Fibroblast of skin of left quadriceps (primary cell): Measurements from ENCODE around the gene CDON.

Source experiments
- DNase-seq, 2 experiments: peaks; one replicate each; pipeline ENCODE4 v3.0.0-alpha.2; 2013; ENCODE audit warnings: low read depth in 2 of 2

CDON gene

DNA sequence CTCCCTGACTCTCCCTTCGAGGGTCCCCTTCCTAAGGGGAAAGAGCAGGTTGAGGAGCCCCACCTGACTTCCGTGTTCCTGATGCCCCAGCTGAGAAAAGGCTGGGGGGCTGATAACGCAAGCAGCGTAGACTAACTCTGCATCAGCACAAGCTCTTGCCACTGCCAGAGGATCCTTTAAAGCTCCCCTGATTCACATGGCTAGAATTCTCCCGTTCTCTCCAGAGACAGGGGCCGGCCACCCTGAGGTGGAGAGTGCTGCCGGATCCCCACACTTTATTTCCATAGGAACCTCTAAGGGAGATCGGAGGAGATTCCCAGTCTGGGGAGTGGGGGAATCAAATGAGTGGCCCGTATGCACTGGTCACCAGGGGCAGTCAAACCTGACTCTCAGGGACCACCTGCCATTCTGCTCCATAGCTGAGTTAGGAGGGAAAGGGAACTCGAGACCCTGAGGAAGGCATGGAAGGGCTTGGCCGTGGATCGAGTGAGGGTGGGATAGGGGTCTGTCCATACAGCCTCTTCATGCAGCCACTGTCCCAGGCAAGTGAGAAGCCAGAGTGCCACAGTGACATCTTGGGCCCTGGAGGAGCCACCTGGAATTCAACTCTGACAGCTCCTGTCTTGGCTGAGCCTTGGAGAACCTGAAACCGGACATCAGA lies 118.2 kb downstream of the CDON start:
- DNase-seq: no peak

DNA sequence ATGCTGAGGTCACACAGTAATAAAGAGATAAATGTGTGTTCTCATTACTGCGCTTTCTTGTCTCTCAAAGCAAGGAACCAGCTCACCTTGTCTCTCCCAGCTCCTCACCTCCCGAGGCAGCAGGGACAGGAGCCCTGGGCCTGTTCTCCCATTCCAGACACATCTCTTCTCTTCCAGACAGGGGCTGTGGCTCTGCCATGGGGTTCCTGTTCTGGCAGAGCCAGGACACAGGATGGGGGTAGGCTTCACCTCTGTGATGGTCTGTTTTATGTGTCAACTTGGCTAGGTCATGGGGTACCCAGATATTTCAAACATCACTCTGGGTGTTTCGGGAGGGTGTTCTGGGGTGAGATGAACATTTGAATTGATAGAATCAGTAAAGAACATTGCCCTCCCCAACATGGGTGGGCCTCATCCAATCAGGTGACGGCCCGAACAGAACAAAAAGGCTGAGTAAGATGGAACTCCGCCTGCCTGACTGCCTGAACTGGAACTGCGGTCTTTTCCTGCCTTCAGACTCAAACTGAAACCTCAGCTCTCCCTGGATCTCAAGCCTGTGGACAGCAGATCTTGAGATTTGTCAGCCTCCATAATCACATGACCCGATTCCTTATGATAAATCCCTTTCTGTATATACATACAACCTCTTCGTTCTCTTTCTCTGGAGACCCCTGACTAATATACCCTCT lies 118.9 kb downstream of the CDON start:
- no peak for DNase-seq

DNA sequence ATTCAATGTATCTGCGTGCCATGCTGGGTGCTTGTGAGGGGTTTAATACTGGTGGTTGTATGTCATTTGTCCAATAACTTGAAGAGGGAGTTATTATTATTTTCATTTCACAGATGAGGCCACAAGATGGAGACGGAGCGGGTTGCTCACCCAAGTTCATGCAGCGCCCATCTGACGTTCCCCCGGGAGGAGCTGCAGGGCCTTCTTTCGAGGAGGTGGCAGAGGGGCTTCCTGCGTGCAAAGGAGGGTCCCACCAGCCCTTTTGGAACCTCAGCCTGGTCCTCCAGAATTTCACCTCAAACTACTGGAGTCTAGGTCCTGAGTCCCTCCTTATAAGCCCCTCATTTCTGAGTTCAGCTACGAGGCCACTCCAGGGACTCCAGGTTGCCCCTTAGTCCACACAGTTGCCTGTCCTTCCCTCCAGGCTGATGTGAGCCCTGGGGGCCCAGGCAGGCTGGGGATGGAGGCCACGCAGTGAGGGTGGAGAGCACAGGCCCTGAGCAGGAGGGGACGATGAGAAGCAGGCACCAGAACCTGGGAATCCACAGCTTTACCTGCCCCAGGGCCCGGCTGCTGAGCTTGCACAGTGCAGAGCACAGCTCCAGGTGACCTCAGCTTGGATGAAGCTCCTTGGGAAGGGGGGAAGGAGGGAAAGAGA lies 119.8 kb downstream of the CDON start:
- no peak for DNase-seq

DNA sequence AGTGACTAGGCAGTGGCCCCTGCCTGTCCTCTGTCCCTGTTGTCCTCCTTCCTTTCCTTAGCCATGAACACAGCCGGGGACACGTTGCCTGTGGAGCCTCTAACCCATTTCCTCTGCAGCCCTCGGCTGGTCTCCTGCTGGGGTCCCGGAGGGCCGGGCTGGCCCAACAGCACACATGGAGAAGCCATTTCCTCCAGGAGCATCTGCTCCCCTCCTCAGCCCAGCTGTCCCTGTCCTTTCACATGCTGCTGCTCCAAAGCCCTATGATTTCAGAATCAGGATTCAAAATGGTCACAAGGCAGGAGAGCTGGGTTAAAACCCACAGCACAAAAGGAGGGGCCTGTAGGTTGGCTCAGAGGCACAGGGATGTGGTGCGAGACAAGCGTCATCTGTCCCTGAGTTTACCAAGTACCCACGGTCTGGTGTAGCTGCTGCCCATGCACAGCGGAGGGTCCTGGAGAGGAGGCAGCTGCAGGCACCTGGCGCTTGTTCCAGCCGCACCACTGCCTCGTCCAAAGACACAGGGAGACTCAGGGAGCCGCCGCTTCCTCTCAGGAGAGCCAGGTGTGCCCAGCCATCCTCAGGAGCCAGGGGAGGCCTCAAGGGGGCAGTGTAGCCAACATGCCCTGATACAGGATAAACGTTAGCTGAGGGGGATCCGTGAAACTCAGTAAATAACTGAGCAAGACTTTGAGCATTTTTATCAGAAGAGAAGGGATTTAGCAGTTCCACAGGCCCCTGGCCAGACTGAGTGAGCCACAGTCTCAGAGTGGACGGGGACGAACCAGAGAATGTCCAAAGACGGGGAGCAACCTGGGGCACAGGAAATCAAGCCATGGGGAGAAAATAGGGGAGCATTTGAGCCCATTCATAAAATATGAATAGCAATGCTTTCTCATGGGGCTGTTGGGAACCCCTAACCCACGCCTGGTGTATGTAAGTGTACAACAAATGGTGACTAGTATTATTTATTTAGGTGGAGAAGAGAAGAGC lies 120.8 kb downstream of the CDON start:
- no peak for DNase-seq

DNA sequence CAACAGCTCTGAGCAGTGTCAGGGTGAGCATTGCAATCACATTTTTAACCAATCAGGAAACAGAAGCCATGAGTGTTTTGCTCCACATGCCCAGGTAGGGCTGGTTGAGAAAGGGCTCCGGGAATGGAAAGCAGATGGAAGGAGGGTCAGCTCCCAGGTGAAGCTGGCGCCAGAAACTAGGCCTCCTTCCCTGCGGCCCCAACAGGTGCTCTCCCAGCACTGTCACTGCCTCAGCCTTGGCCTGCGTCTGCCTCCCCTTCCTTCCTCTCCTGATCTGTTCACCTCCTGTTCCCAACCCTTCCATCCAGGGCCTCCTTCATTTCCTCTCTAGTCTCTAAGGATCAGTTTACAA lies 121.4 kb downstream of the CDON start:
- DNase-seq: no peak

DNA sequence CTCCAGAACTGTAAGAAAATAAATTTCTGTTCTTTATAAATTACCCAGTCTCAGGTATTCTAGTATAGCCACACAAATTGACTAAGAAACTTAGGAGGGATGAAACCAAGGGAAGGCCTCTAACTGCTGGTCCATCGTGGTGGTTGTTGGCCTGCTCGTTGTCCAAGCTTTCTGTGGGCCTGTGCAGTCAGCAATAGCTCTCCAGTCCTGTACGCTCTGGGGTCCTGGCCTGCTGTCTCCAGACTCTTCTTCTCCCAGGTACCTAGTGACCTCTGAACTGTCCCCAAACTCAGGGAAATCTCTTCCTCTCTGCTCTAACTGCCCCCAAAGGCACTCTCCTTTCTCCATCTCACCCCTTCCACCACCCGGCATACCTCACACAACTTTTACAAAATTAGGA lies 122.5 kb downstream of the CDON start:
- no peak for DNase-seq

DNA sequence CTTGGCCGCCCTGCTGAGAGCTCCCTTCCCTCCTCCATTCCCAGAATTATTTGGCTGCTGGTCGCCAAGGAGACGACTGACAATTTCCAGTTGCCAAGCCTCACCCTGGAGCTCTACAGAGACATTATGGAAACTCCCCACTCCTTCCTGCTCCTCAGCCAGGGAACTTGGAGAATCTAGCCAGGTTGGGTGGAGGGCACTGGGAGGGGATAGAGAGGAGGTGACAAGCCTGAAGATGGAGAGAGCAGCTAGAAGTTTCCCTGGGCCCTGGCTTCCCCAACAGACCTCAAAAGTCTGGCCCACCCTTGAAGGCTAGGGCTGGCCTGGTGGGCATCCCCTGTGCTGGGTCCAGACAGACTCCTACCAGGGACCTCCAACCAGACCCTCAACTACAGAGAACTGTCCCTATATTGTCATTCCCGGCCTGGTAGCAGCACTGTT lies 123.6 kb downstream of the CDON start:
- no peak for DNase-seq

DNA sequence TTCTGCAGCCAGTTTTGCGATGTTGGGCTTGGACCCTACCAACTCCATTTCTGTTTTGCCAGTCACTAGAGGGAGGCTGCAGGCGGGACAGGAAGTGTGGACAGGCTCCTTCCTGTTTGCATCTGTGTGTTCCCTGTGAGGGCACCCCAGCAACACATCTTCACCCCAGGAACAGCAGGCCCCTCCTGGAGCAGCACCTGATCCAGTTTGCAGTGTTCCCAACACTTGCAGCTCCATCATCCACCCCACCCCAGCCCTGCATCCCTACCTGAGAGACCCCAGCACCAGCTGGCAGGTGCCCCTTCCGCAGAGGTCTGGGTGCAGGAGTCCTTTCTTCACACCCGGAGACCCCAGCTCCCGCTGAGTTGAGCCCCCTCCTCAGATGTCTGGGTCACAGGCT lies 124.2 kb downstream of the CDON start:
- no peak for DNase-seq

DNA sequence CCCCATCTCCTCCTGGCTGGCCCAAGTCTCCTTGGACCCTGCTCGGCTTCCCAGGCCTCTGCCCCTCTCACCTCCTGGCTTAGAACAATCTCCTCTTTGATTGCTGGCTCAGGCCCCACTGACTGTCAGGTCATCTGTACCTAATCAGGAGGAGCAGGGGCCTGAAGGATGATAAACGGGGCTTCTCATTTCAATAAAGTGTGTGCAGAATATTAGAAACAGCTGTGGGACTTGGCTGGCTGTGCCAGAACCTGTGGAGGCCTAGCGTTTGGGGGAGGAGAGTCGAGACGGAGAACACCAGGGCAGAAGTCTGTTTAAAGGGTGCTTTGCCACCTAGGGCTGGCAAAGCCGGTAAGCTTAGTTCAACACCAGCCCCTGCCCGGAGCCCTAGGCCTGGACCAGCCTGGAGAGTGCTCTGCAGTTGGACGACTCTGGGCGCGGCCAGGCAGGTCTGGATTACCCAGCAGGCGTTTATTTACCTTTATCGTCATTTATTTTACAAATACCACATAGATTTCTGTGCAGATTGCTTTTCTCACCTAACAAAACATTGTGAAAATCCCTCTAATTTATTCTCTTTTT lies 127.0 kb downstream of the CDON start:
- DNase-seq: peak; percentile 64

DNA sequence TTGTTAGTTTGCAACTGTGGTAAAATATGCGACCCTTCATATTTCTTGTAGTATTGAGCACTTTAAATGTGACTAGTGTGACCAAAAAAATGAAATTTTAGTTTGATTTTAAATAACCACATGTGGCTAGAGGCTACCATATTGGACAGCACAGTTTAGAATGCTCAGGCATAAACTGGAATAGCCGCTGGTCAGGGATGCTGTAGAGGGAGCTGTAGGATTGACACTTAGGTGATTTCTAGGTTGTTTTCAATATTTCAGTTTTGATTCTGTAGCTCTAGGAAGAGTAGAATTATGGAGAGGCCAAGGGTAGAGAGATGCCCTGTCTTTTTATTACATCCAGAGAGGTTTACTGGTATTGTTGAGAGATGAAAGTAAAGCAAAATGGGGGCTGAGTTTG lies 127.6 kb downstream of the CDON start:
- no peak for DNase-seq

DNA sequence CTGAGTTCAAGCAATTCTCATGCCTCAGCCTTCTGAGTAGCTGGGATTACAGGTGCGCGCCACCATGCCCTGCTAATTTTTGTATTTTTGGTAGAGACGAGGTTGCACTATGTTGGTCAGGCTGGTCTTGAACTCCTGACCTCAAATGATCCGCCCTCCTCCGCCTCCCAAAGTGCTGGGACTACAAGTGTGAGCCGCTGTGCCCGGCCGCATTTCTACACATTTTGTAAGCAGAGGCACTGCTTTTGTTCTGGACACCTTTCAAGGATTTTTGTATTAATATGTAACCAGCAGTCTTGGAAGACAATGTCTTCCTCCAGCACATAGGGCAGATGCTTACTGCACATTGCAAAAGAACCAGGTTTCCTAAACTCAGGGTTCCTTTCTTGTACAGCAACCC lies 128.2 kb downstream of the CDON start:
- no peak for DNase-seq

DNA sequence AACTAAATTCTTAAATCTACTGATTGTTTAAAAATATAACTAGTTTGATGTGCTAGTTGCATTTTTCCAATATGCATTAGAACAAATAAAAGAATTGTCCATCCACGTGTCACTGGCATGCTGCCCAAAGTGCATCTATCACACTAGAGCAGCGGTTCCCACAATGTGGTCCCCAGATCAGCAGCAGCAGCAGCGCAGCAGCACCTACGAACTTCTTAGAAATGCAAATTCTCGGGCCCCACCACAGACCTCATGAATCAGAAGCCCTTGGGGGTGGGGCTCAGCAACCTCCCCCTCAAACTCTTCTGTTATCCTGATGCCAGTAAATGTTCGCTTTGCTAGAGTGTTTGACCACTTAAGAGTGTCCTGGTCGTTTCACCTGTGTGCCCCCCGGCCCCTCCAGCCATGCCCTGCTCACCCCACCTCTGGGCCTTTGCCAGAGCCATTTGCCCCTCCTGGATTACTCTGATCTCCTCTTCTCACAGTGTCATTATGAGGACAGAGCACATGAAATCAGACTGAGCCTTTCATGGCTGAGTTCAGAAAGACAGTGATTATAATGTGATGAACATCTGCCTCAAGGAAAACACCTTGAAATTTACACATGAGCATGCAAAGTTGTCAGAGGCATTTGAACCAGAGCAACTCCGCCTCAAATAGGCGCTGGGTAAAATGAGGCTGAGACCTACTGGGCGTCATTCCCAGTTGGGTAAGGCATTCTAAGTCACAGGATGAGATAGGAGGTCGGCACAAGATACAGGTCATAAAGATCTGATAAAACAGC lies 129.4 kb downstream of the CDON start:
- DNase-seq: no peak

DNA sequence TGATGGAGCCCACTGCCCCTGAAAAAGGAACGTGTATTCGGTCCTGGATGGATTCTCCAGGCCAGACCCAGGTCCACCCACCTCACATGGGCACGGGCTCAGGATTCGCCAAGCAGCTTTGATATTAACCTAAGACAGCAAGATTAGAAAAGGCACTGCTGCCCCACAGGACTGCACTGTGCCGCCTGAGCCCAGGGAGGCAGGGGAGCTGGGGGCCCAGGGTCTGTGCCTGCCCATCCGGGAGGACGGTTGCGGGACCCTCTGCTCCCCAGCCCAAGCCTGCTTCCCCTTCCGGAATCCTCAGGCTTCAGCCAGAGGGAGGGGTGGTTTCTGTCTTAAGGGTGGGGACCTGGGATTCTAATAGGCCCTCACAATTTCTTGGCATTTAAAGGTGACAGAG lies 130.4 kb downstream of the CDON start:
- no peak for DNase-seq

DNA sequence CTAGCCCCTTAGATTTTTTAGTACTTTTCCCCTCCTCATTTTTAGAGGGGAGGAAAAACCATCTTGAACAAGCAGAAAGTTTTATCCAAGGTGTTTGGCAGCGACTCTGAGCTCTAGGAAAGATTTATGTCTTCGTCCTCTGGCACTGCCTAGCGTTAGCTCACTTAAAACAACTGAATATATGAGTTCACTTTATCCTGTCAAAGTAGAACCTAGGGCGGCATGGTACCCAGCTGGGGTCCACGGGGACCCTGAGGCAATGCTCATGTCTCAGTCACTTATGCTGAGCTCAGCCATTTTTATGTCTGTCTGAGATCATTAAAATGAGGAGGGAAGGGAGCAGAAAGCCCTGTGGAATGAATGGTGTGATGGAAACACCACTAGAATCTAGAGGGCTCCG lies 131.0 kb downstream of the CDON start:
- no peak for DNase-seq

DNA sequence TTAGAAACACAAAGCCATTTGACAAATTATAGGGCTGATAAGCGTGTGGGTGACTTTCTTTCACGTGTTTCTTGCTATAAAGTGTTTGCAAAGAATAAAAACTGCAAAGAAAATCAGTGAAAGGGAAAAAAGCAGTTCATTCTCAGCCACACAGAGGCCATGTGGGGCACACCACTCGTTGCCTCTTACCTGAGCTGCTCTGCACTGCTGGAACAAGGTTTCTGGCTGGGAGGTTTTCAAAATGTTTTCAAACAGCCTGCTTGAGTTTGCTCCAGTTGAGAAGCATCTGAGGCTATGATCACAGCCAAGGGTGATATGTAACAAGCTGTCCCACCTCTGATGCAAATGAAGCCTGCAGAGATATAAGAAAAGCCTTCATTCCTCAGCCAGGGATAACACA lies 131.6 kb downstream of the CDON start:
- DNase-seq: no peak

DNA sequence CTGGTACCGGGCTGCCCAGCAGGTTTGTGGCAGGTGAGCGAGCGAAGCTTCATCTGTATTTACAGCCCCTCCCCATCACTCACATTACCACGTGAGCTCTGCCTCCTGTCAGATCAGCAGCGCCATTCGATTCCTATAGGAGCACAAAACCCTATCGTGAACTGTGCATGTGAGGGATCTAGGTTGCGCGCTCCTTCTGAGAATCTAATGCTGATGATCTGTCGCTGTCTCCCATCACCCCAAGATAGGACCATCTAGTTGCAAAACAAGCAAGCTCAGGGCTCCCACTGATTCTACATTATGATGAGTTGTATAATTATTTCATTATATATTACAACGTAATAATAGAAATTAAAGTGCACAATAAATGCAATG lies 132.6 kb downstream of the CDON start:
- no peak for DNase-seq

DNA sequence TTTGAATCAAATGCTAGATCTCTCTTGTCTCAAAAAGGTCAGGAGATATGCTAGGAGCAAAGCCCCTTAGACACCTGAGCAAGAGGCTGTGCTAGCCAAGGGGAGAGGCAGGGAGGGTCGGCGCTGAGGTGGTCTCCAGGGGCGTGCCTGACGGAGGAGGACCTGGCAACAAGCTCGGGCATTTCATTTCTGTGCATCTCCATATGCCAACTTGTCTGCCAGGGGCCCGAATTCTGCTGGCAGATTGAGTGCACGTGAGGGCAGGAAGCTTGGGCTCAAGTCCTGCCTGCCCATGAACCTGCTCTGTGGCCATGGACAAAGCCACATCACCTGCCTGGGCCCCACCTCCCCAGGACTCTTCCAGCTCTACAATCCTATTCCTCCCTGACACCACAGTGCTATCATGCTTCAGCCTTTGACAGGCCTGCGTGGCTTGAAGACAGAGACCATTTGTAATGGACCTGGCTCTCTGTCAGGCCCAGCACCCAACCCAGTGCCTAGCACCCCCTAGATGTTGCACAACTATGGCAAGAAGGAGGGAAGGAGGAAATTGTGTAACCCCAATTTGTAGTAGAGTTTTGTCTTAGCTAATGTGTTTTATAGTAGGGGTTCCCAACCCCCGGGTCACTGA lies 133.1 kb downstream of the CDON start:
- DNase-seq: no peak

DNA sequence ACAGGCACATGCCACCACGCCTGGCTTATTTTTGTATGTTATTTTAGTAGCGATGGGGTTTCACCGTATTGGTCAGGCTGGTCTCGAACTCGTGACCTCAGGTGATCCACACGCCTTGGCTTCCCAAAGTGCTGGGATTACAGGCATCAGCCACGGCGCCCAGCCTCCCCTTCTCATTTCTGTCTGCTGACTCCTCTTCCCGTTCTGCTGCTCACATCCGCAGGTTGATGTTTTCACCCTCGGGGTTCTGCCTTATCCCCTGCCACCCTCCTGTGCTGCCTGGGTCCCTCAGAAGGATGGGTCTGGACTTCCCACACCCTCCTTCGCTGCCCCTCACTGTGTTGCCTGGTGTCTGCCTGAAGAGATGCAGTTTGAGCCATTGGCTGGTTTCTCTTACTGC lies 136.0 kb downstream of the CDON start:
- no peak for DNase-seq

DNA sequence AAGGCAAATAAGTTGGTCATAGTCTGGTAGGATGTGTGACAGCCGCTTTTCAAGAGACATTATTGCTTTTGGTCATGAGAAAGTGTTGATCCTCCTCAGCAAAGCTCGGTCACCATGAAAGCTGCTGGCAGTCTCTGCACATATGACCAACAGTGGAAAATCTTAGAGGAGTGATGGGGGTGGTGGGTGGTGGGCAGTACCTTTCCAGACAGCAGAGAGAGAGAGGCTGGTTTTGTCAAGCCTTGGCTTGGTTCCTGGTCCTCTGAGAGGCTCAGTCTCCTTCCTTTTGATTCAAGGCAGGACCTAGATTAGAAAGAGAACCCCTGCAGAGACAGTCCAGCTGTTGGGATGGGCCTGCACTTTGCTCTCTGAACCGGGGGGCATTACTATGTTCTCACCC lies 136.9 kb downstream of the CDON start:
- DNase-seq: no peak

DNA sequence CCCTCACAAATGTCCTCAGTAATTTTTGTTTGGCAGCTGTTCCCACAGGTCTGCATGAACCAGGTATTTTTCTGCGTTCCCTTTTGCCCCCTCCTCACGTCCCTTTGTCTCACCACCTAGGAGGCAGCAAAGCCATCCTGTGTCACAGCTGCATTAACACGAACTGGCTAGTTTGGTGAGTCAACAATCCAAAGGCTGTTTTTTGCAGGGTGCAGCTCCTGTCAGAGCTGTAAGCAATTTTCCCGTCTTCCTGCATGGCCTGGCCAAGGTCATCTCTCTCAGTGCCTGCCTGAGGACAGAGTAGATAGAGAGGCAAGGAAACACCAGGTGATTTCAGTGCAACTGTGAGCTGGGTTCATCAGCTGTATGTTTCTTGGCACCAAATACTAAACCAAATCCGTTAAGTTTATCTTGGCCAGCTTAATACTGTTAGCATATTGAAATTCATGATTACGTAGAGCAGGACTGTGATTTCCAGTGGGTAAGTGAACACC lies 137.4 kb downstream of the CDON start:
- no peak for DNase-seq
